ENCODE data around the gene SYNDIG1L. TPM values are rescaled to one million over a fixed set of nuclear protein-coding genes. Genes with fewer than 3 reads are reported as not detected.

The SYNDIG1L gene
- total and polyA plus RNA-seq, 9 of the 15 experiments (the other 6 are each of a cell fraction or from before 2014, with no cell fraction given) = not detected

DNA sequence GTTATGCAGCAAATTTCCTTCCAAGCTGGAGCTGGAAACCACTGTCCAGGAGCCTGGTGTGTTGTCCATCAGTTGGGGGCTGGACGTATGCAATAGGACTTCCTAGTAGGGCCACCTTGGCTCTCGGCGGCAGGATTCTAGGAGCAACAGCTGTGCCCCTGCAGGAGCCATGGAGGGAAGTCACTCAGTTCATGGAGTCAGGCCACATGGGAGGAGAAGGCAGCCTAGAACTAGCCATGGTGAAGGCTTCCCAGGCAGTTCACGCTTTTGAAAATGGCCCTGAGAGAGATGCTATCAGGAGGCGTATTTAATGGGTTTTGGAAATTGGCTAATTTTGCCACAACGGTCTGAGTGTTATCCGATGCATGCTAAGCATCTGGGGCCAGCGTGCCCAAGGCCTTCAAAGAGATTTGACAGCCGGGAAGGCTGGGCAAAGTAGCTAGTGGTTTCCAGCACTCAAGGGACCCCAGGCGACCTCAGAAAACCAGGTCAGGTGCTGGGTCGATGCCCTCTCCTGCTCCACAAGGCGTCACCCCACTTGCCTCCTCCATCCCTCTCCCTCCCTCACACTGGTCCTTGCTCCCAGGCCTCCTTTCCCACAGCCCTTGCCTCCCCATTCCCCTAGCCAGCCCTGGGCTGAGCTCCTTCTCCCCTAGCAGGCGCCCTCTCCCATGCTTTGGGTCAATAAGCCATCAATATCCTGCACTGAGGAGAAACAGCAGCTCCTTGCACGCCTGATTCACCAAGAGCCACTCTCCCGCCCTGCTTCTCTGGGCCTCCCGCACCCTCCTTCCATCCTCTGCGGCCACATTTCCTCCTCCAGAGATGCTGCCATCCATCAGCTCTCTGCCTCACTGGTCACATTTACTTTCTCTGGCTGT is 30.9 kb upstream of the SYNDIG1L start:
- no peak overlapping the region for H2AFZ ChIP-seq (ENCODE audit: low read depth, low read length)
- H3K9me1 ChIP-seq (ENCODE audit: control insufficient read depth, insufficient read depth, low read length) = no peaks in the 10 kb centered on the region
- H3K9me3 ChIP-seq (replicated peaks; ENCODE audit: control insufficient read depth, insufficient read depth, low read depth, low read length) = no peaks in the 10 kb centered on the region
- BruUV-seq (replicated peaks) = no TSS peak
- no peaks in the 10 kb centered on the region for H3K36me3 ChIP-seq (ENCODE audit: control insufficient read depth, insufficient read depth, low read length)
- no peak overlapping the region for H3K4me3 ChIP-seq
- H3K27me3 ChIP-seq (ENCODE audit: control insufficient read depth in 2 of 2, insufficient read depth in 2 of 2, low read length in 2 of 2) = peaks cover 4 to 49% of the 10 kb centered on the region in 2 experiments; a peak in 4 of 5 replicates
- H3K27ac ChIP-seq (ENCODE audit: extremely low read depth, low read depth, low read length) = no peak overlapping the region
- no peak overlapping the region for H3K4me2 ChIP-seq (ENCODE audit: insufficient read depth, low read length)
- no peak for TF ChIP-seq CREB1 (IDR thresholded peaks at IDR 0.05)
- TF ChIP-seq CREB1 (CRISPR knock-in tag; IDR thresholded peaks at IDR 0.05) = no peak
- no peak for TF ChIP-seq PHF21A (IDR thresholded peaks at IDR 0.05; ENCODE audit: borderline replicate concordance, low read depth)
- TF ChIP-seq, protein P1, sequence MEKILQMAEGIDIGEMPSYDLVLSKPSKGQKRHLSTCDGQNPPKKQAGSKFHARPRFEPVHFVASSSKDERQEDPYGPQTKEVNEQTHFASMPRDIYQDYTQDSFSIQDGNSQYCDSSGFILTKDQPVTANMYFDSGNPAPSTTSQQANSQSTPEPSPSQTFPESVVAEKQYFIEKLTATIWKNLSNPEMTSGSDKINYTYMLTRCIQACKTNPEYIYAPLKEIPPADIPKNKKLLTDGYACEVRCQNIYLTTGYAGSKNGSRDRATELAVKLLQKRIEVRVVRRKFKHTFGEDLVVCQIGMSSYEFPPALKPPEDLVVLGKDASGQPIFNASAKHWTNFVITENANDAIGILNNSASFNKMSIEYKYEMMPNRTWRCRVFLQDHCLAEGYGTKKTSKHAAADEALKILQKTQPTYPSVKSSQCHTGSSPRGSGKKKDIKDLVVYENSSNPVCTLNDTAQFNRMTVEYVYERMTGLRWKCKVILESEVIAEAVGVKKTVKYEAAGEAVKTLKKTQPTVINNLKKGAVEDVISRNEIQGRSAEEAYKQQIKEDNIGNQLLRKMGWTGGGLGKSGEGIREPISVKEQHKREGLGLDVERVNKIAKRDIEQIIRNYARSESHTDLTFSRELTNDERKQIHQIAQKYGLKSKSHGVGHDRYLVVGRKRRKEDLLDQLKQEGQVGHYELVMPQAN (IDR thresholded peaks at IDR 0.05; ENCODE audit: borderline replicate concordance) = no peak
- in situ Hi-C loops (cut with MboI) (no loop called here), intact Hi-C loops (cut with micrococcal nuclease) (loop anchor here (5.0 kb wide), 1 partner anchor 35 kb away; the partner anchor contains the start of genes ISCA2 and NPC2)
- ChIA-PET CTCF (ENCODE audit: low intra/inter-chr PET ratio) (no interaction called here), POLR2A (interaction anchor here (0.6 to 0.9 kb wide), 2 partner anchors 45 to 96 kb away, joined by 3 read pairs; no protein-coding TSS in a partner anchor)
- ATAC-seq (no peak), FAIRE-seq (no peak), DNase-seq (ENCODE audit: extremely low read depth in 1 of 4, low spot score in 3 of 4) (no peak)
- no peaks in the 10 kb centered on the region; a peak in 1 of 5 replicates for H3K4me1 ChIP-seq (replicated peaks in 1 of 2; ENCODE audit: control insufficient read depth in 2 of 2, insufficient read depth in 2 of 2, low read length in 2 of 2)
- H3K9ac ChIP-seq (ENCODE audit: insufficient read depth in 1 of 2, low read depth in 2 of 2, low read length in 2 of 2) = no peak overlapping the region
- H3K79me2 ChIP-seq (ENCODE audit: control insufficient read depth, insufficient read depth, low read length) = no peaks in the 10 kb centered on the region
- WGBS (ENCODE audit: insufficient coverage, low coverage, missing lambda C conversion rate) = 2% methylated on average over 12 of the region's 17 CpGs
- no peaks in the 10 kb centered on the region for H4K20me1 ChIP-seq (replicated peaks; ENCODE audit: control insufficient read depth, insufficient read depth, low read length)

Data from K562 (cell line).